ENCODE results near the gene FFAR2.
"Not testable (repeated sequence)": the region's sequence is repeated elsewhere in the genome, so short reads cannot be mapped to it uniquely, and the experiment has no call there.

FFAR2 gene

GRCh38 chr19:35458192-35458591 is 10.1 kb downstream of the FFAR2 start:
- no peak for FAIRE-seq

GRCh38 chr19:35458731-35459391 is 10.8 kb downstream of the FFAR2 start:
- no peak for FAIRE-seq

GRCh38 chr19:35459414-35460082 is 11.5 kb downstream of the FFAR2 start:
- FAIRE-seq, result no peak

- no peak for FAIRE-seq
Observed at GRCh38 chr19:35460608-35461007, 12.6 kb downstream of the FFAR2 start.

GRCh38 chr19:35461060-35461459 is 13.0 kb downstream of the FFAR2 start:
- no peak for FAIRE-seq

- FAIRE-seq, result not testable (repeated sequence)
Observed at GRCh38 chr19:35461788-35462187, 13.7 kb downstream of the FFAR2 start.

GRCh38 chr19:35462476-35462953 is 14.5 kb downstream of the FFAR2 start:
- no peak for FAIRE-seq

GRCh38 chr19:35462956-35463355 is 14.9 kb downstream of the FFAR2 start:
- not testable (repeated sequence) for FAIRE-seq

GRCh38 chr19:35466259-35466658 is 18.2 kb downstream of the FFAR2 start:
- no peak for FAIRE-seq

GRCh38 chr19:35468637-35469036 is 20.6 kb downstream of the FFAR2 start:
- no peak for FAIRE-seq

GRCh38 chr19:35470128-35470527 is 22.1 kb downstream of the FFAR2 start:
- no peak for FAIRE-seq

- not testable (repeated sequence) for FAIRE-seq
Observed at GRCh38 chr19:35471075-35471474, 23.0 kb downstream of the FFAR2 start.

- FAIRE-seq, result no peak
Observed at GRCh38 chr19:35471946-35472345, 23.9 kb downstream of the FFAR2 start.

GRCh38 chr19:35474104-35474503 is 26.0 kb downstream of the FFAR2 start:
- no peak for FAIRE-seq

GRCh38 chr19:35474594-35474993 is 26.5 kb downstream of the FFAR2 start:
- not testable (repeated sequence) for FAIRE-seq

GRCh38 chr19:35476149-35476548 is 28.1 kb downstream of the FFAR2 start:
- no peak for FAIRE-seq

GRCh38 chr19:35478794-35479677 is 31.0 kb downstream of the FFAR2 start:
- no peak for FAIRE-seq

GRCh38 chr19:35483089-35483488 is 35.0 kb downstream of the FFAR2 start:
- FAIRE-seq, result no peak

- FAIRE-seq, result no peak
Observed at GRCh38 chr19:35484252-35485036, 36.4 kb downstream of the FFAR2 start.

- FAIRE-seq, result no peak
Observed at GRCh38 chr19:35486268-35486708, 38.2 kb downstream of the FFAR2 start.

- FAIRE-seq, result no peak
Observed at GRCh38 chr19:35487656-35488182, 39.7 kb downstream of the FFAR2 start.

- no peak for FAIRE-seq
Observed at GRCh38 chr19:35488677-35489076, 40.6 kb downstream of the FFAR2 start.

Data from A204.1 (cell line).